C4-2B (cell line): ENCODE results near the gene IL23R.

Experiments used
- H3K27ac ChIP-seq: fragments of 450-650 bp; 2 replicates; pipeline ENCODE4 v1.5.1; 2017
- CTCF ChIP-seq: fragments of 450-650 bp; conservative IDR thresholded peaks from 2 replicates; pipeline ENCODE4 v1.5.1; 2017; ENCODE audit warnings: mild to moderate bottlenecking
- ZFX ChIP-seq: fragments of 450-650 bp; IDR thresholded peaks from 2 replicates; pipeline ENCODE4 v1.6.1; 2017

Gene IL23R

GRCh38 chr1:67224856-67225255 lies 58.6 kb downstream of the IL23R start:
- TF ChIP-seq ZFX: no peak
- no peak for TF ChIP-seq CTCF
- H3K27ac ChIP-seq: no peak overlapping the region

GRCh38 chr1:67226688-67227087 lies 60.4 kb downstream of the IL23R start:
- no peak overlapping the region for H3K27ac ChIP-seq
- TF ChIP-seq CTCF (no peak), ZFX (no peak)

- no peak overlapping the region for H3K27ac ChIP-seq
- TF ChIP-seq CTCF (no peak), ZFX (no peak)
Measured at GRCh38 chr1:67227196-67227595, 60.9 kb downstream of the IL23R start.

GRCh38 chr1:67228791-67229190 lies 62.5 kb downstream of the IL23R start:
- no peak overlapping the region for H3K27ac ChIP-seq
- TF ChIP-seq ZFX: no peak
- TF ChIP-seq CTCF: no peak

GRCh38 chr1:67230539-67230938 lies 64.3 kb downstream of the IL23R start:
- no peak overlapping the region for H3K27ac ChIP-seq
- TF ChIP-seq CTCF: no peak
- TF ChIP-seq ZFX: no peak

GRCh38 chr1:67236277-67236676 lies 70.0 kb downstream of the IL23R start:
- TF ChIP-seq ZFX: no peak
- TF ChIP-seq CTCF: no peak
- no peak overlapping the region for H3K27ac ChIP-seq

GRCh38 chr1:67239738-67240137 lies 73.5 kb downstream of the IL23R start:
- TF ChIP-seq CTCF: no peak
- no peak for TF ChIP-seq ZFX
- no peak overlapping the region for H3K27ac ChIP-seq
